H1 (cell line): ENCODE data around the gene PCDHGA3. TPM values are rescaled to one million over a fixed set of nuclear protein-coding genes. Genes with fewer than 3 reads are reported as not detected.

Experiments used
- CTCF ChIA-PET: fragments of 300-600 bp; sonication (Branson Sonifier 250); formaldehyde crosslinking; loops from one replicate; lab custom pipeline; 2021; ENCODE audit not compliant: partially characterized antibody; lab: Charles Lee
- POLR2A ChIA-PET: fragments of 300-600 bp; sonication (Branson Sonifier 250); formaldehyde crosslinking; loops from one replicate; lab custom pipeline; 2021; ENCODE audit warnings: inconsistent platforms; ENCODE audit not compliant: partially characterized antibody; lab: Charles Lee
- DNase-seq, 2 experiments: peaks; one replicate each; pipeline versions ENCODE4 v3.0.0 to v3.0.0-alpha.2; 2010 to 2022; ENCODE audit warnings: low spot score in 2 of 2, low read depth in 1 of 2, mixed read lengths in 1 of 2
- FAIRE-seq: peaks from 2 replicates; lab custom pipeline; 2011; peaks lifted over from hg19 to GRCh38; lab: Jason Lieb, UNC
- H2AFZ ChIP-seq: 2 replicates; pipeline ENCODE4 v1.8.1; 2012; ENCODE audit warnings: low read length, inconsistent platforms
- H2AK5ac ChIP-seq: 2 replicates; pipeline ENCODE4 v1.6.1; 2013; ENCODE audit warnings: low read depth, low read length
- H2BK120ac ChIP-seq: replicated peaks from 2 replicates; pipeline ENCODE3; 2013; ENCODE audit warnings: low read depth, low read length, inconsistent platforms
- H2BK12ac ChIP-seq: 2 replicates; pipeline ENCODE4 v1.6.1; 2013; ENCODE audit warnings: low read depth, low read length
- H2BK15ac ChIP-seq: 2 replicates; pipeline ENCODE4 v1.6.1; 2013; ENCODE audit warnings: low read length
- H2BK20ac ChIP-seq: 2 replicates; pipeline ENCODE4 v1.6.1; 2013; ENCODE audit warnings: low read length
- H2BK5ac ChIP-seq: 2 replicates; pipeline ENCODE4 v1.6.1; 2013; ENCODE audit warnings: low read depth, low read length
- H3K14ac ChIP-seq: 2 replicates; pipeline ENCODE4 v1.6.1; 2013; ENCODE audit warnings: inconsistent platforms; ENCODE audit not compliant: insufficient read length
- H3K18ac ChIP-seq: 2 replicates; pipeline ENCODE4 v1.6.1; 2013; ENCODE audit warnings: low read length; ENCODE audit errors: extremely low read depth
- H3K23ac ChIP-seq: 2 replicates; pipeline ENCODE4 v1.6.1; 2013; ENCODE audit warnings: inconsistent platforms; ENCODE audit not compliant: insufficient read length
- H3K23me2 ChIP-seq: 2 replicates; pipeline ENCODE4 v1.6.1; 2013; ENCODE audit warnings: low read depth, low read length
- H3K27ac ChIP-seq: 2 replicates; pipeline ENCODE4 v1.6.1; 2011; ENCODE audit warnings: low read depth, low read length, inconsistent platforms
- H3K27me3 ChIP-seq, 4 experiments: replicated peaks in 1 of 4; 1 replicate in 1 of 4; 2 replicates in 3 of 4; pipeline versions ENCODE4 v1.6.1 to v1.8.1; 2011 to 2013; ENCODE audit warnings: low read length in 3 of 4, mild to moderate bottlenecking in 3 of 4, inconsistent platforms in 2 of 4, mixed read lengths in 2 of 4, moderate library complexity in 1 of 4; ENCODE audit not compliant: control insufficient read depth in 3 of 4, insufficient read depth in 3 of 4; ENCODE audit errors: extremely low read depth in 1 of 4
- H3K36me3 ChIP-seq, 4 experiments: 2 replicates each; pipeline versions ENCODE4 v1.6.1 to v1.8.1; 2011 to 2013; ENCODE audit warnings: mild to moderate bottlenecking in 4 of 4, low read length in 3 of 4, moderate library complexity in 2 of 4, control low read depth in 1 of 4, inconsistent platforms in 1 of 4; ENCODE audit not compliant: insufficient read depth in 4 of 4, control insufficient read depth in 2 of 4
- H3K4ac ChIP-seq: replicated peaks from 2 replicates; pipeline ENCODE3; 2013; ENCODE audit warnings: low read length, low read depth, mixed read lengths, inconsistent platforms; ENCODE audit not compliant: insufficient read length
- H3K4me1 ChIP-seq, 4 experiments: replicated peaks in 1 of 4; 1 replicate in 1 of 4; 2 replicates in 3 of 4; pipeline versions ENCODE4 v1.6.1 to v1.8.1; 2011 to 2013; ENCODE audit warnings: low read length in 3 of 4, inconsistent platforms in 2 of 4, mixed read lengths in 1 of 4; ENCODE audit not compliant: insufficient read depth in 4 of 4, control insufficient read depth in 3 of 4
- H3K4me2 ChIP-seq, 2 experiments: 2 replicates each; pipeline versions ENCODE4 v1.6.1 to v1.8.1; 2011 to 2013; ENCODE audit warnings: low read depth in 2 of 2, low read length in 2 of 2, control low read depth in 1 of 2, inconsistent platforms in 1 of 2, mild to moderate bottlenecking in 1 of 2; ENCODE audit not compliant: insufficient read depth in 1 of 2
- H3K4me3 ChIP-seq, 4 experiments: fragments of 200-600, 300-600 bp in 1 of 4; sonication (generic), shearing (Covaris generic), sonication (Bioruptor Twin) in 1 of 4; 2 replicates each; pipeline versions ENCODE4 v1.5.1 to v1.8.1; 2011 to 2016; ENCODE audit warnings: low read length in 4 of 4, low read depth in 3 of 4, control low read depth in 2 of 4, inconsistent platforms in 2 of 4, mild to moderate bottlenecking in 2 of 4, mixed read lengths in 1 of 4, moderate library complexity in 1 of 4; ENCODE audit not compliant: insufficient read depth in 2 of 4; ENCODE audit errors: extremely low read depth in 1 of 4
- H3K56ac ChIP-seq: replicated peaks from 2 replicates; pipeline ENCODE3; 2013; ENCODE audit warnings: low read depth, mild to moderate bottlenecking, mixed read lengths, low read length, inconsistent platforms; ENCODE audit not compliant: insufficient read length
- H3K79me1 ChIP-seq: 2 replicates; pipeline ENCODE4 v1.6.1; 2013; ENCODE audit warnings: low read depth, low read length, control low read depth
- H3K79me2 ChIP-seq, 2 experiments: 2 replicates each; pipeline versions ENCODE4 v1.6.1 to v1.8.1; 2012 to 2013; ENCODE audit warnings: low read length in 2 of 2, mild to moderate bottlenecking in 2 of 2, inconsistent platforms in 1 of 2; ENCODE audit not compliant: insufficient read depth in 2 of 2, control insufficient read depth in 1 of 2
- H3K9ac ChIP-seq, 4 experiments: replicated peaks in 1 of 4; 1 replicate in 1 of 4; 2 replicates in 3 of 4; pipeline versions ENCODE4 v1.6.1 to v1.8.1; 2011 to 2013; ENCODE audit warnings: low read depth in 3 of 4, low read length in 3 of 4, control low read depth in 2 of 4, mild to moderate bottlenecking in 2 of 4, moderate library complexity in 2 of 4, inconsistent platforms in 1 of 4; ENCODE audit errors: extremely low read depth in 1 of 4
- H3K9me3 ChIP-seq, 2 experiments: 2 replicates each; pipeline versions ENCODE4 v1.6.1 to v1.8.1; 2012 to 2013; ENCODE audit warnings: mild to moderate bottlenecking in 2 of 2, moderate library complexity in 2 of 2, control low read depth in 1 of 2, inconsistent platforms in 1 of 2, low read depth in 1 of 2, low read length in 1 of 2, mixed read lengths in 1 of 2; ENCODE audit not compliant: insufficient read depth in 2 of 2
- H4K20me1 ChIP-seq, 2 experiments: replicated peaks in 1 of 2; 2 replicates each; pipeline versions ENCODE3 to v1.8.1; 2011 to 2013; ENCODE audit warnings: inconsistent platforms in 2 of 2, low read length in 2 of 2, mild to moderate bottlenecking in 1 of 2; ENCODE audit not compliant: insufficient read depth in 2 of 2, control insufficient read depth in 1 of 2
- H4K5ac ChIP-seq: 2 replicates; pipeline ENCODE4 v1.6.1; 2013; ENCODE audit warnings: low read length, low read depth, mixed read lengths, inconsistent platforms; ENCODE audit not compliant: insufficient read length
- H4K8ac ChIP-seq: 2 replicates; pipeline ENCODE4 v1.8.0; 2013; ENCODE audit warnings: mild to moderate bottlenecking, moderate library complexity, low read length, inconsistent platforms; ENCODE audit not compliant: insufficient read depth; ENCODE audit errors: extremely low read depth
- H4K91ac ChIP-seq: replicated peaks from 2 replicates; pipeline ENCODE3; 2013; ENCODE audit warnings: low read length, mixed read lengths, inconsistent platforms; ENCODE audit not compliant: insufficient read length
- MAFK ChIP-seq: IDR thresholded peaks from 2 replicates; pipeline ENCODE4 v1.6.1; 2012; ENCODE audit warnings: low read depth, mild to moderate bottlenecking, improper control_type of control experiment, low read length
- RAD21 ChIP-seq, 2 experiments: IDR thresholded peaks in 1 of 2; conservative IDR thresholded peaks in 1 of 2; 2 replicates each; pipeline ENCODE4 v1.6.1; 2011; ENCODE audit warnings: low read depth in 2 of 2, low read length in 2 of 2, improper control_type of control experiment in 1 of 2, inconsistent platforms in 1 of 2, mild to moderate bottlenecking in 1 of 2, moderate library complexity in 1 of 2
- WGBS, 2 experiments: shearing (Covaris generic) in 1 of 2; methylation state at CpG; one replicate each; pipeline versions ENCODE4 v1.1.6 to v1.1.7; 2013 to 2015; ENCODE audit warnings: low lambda C conversion rate in 2 of 2, mixed read lengths in 2 of 2, inconsistent platforms in 1 of 2, low coverage in 1 of 2, missing lambda C conversion rate in 1 of 2; ENCODE audit not compliant: insufficient replicate concordance in 2 of 2, insufficient coverage in 1 of 2, insufficient read length in 1 of 2; ENCODE audit errors: extremely low coverage in 1 of 2, missing lambda C conversion rate in 1 of 2; 5-methylcytosine and 5-hydroxymethylcytosine counted together
- polyA plus RNA-seq, 7 experiments: library from polyadenylated mRNA; depleted of rRNA in 3 of 7; stranded (reverse) in 5 of 7; unstranded in 2 of 7; fragments of >200 nt in 5 of 7; fragments of 200-250 nt in 2 of 7; gene quantifications; 1 replicate in 5 of 7; 2 replicates in 1 of 7; 4 replicates in 1 of 7; pipeline versions ENCODE4 v1.2.1 to v1.2.3, GENCODE V29; 2011 to 2013; ENCODE audit warnings: missing spikeins in 2 of 7, mixed read lengths in 2 of 7
- total RNA-seq: library from RNA; stranded (reverse); fragmentation: NEBNext Ultra II Directional; extraction: Animal tissue kit (Norgen Biotek cat#: 25700); gene quantifications from 2 replicates; pipeline ENCODE4 v1.2.1, GENCODE V29; 2021

PCDHGA3 gene
- total and polyA plus RNA-seq, 2 of the 8 experiments (the other 6 are each of a cell fraction or from before 2014, with no cell fraction given), result 0.15 to 0.39 TPM

DNA sequence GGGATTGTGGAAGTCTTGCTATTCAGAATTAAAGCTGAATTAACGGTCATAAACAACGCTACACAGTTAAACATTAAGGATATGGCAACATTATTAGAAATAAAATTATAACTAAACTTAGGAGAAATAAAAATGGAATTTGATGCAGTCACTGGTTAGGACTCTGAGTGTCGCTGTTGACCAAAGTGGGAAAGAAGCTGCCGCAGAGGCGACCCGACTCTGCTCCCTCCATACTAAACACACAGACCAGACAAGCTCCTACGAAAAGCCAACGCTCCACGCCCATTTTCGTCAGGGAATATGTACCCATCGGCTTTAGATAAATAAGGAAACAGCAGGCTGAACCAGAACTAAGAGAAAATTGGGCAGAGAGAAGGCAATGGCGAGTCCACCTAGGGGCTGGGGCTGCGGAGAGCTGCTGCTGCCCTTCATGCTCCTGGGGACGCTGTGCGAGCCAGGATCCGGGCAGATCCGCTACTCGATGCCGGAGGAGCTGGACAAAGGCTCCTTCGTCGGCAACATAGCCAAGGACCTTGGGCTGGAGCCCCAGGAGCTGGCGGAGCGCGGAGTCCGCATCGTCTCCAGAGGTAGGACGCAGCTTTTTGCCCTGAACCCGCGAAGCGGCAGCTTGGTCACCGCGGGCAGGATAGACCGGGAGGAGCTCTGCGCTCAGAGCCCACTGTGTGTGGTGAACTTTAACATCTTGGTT lies 20.5 kb downstream of the PCDHGA3 start, which contains the start of gene PCDHGA5:
TSS of gene PCDHGA5 (plus strand) at position 211 of the 709 bp plus-strand sequence. CDS start at position 380, 169 bp downstream.
- POLR2A ChIA-PET, result interaction anchor here (1.1 to 1.6 kb wide), 2 partner anchors 151 to 197 kb away, joined by 3 read pairs; no protein-coding TSS in a partner anchor
- Histone ChIP-seq H2BK20ac (no peak within 1 kb of the TSS), H3K27ac (no peak within 1 kb of the TSS), H4K8ac (no peak within 1 kb of the TSS), H3K79me2 (no peaks in the 10 kb centered on the region), H3K9ac (no peak within 1 kb of the TSS), H3K14ac (no peak within 1 kb of the TSS), H4K20me1 (no peaks in the 10 kb centered on the region), H3K9me3 (peaks cover 43 to 51% of the 10 kb centered on the region in 2 experiments), H3K56ac (no peak within 1 kb of the TSS), H3K27me3 (no peaks in the 10 kb centered on the region), H3K23me2 (no peaks in the 10 kb centered on the region), H3K4ac (no peak within 1 kb of the TSS), H3K79me1 (no peaks in the 10 kb centered on the region), H4K5ac (no peak within 1 kb of the TSS), H2AK5ac (no peak within 1 kb of the TSS), H2BK12ac (no peak within 1 kb of the TSS), H3K18ac (no peak within 1 kb of the TSS), H3K4me3 (peak within 1 kb of the TSS in 1 of 4 experiments; percentile 40; a peak in 1 of 8 replicates), H2BK120ac (no peak within 1 kb of the TSS)
- WGBS, 2 experiments, result 94% methylated on average over 30 of the region's 34 CpGs; no CpG with 5 or more reads in 1 of the 2 experiments
- DNase-seq, result no peak
- no peak for TF ChIP-seq MAFK
- 0 out of 4 replicates have a peak, but pooled peaks of 1 of the 2 experiments have one; percentile 1 for TF ChIP-seq RAD21 (IDR thresholded peaks at IDR 0.05 in 1 of 2, conservative IDR thresholded peaks at IDR 0.05 in 1 of 2; ENCODE audit: low read depth in 2 of 2, low read length in 2 of 2)
- TF ChIP-seq, all 59 proteins: peak for 1
- H2AFZ ChIP-seq, result no peak within 1 kb of the TSS
- H4K91ac ChIP-seq, result no peak within 1 kb of the TSS
- no peak within 1 kb of the TSS; the same call in 1 of the 2 replicates for H2BK15ac ChIP-seq
- H2BK5ac ChIP-seq, result no peak within 1 kb of the TSS
- H3K4me1 ChIP-seq, result peaks cover 0 to 3% (median under 1%) of the 10 kb centered on the region in 4 experiments; a peak in 1 of 7 replicates
- CTCF ChIA-PET, result interaction anchor here (0.7 to 2.3 kb wide), 23 partner anchors 9 to 203 kb away, joined by 3 to 18 read pairs (median 4); partner anchors contain the start of genes PCDHB14, PCDHB15, PCDHGA10 and PCDHGA11
- peaks cover 0 to 8% (median 3%) of the 10 kb centered on the region in 4 experiments; a peak in 3 of 8 replicates for H3K36me3 ChIP-seq
- no peak within 1 kb of the TSS for H3K23ac ChIP-seq
- no peak for FAIRE-seq
- no peak within 1 kb of the TSS for H3K4me2 ChIP-seq
